HPDE6-E6E7 (cell line): ENCODE measurements around the gene PHF3.

Experiments used
- DNase-seq: peaks from one replicate; pipeline ENCODE4 v3.0.0; 2011; ENCODE audit warnings: missing footprints; ENCODE audit errors: extremely low spot score

Gene PHF3

GRCh38 chr6:63649269-63649668 lies 13.7 kb downstream of the PHF3 start:
- DNase-seq: no peak

DNA sequence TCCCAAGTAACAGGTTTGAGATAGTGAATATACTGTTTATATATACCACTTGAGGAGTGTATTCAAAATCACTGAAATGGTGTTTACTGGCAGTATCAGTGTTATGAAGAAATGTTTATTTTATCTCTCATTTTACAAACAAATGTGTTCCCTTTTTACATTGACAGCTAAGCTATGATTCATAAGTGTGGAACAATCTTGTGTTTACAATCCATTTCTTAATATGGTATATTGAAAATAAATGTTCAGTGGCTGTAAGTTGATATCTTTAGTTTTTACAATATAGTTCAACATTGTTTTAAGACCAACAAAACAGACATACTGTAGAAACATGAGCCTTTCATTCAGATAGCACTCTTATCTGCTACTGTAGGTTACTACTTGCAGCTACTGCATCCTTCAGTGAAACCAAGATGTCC lies 14.3 kb downstream of the PHF3 start:
- no peak for DNase-seq

DNA sequence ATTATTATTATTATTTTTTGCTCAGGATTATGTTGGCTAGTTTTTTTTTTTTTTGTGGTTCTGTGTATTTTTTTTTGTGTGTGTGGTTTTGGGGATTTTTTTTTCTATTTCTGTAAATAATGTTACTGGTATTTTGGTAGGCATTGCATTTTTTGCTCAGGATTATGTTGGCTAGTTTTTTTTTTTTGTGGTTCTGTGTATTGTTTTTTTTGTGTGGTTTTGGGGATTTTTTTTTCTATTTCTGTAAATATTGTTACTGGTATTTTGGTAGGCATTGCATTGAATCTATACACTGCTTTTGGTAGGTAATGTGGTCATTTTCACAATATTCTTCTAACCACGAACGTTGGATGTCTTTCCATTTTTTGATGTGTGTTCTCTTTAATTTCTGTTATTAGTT lies 17.4 kb downstream of the PHF3 start:
- DNase-seq: no peak

DNA sequence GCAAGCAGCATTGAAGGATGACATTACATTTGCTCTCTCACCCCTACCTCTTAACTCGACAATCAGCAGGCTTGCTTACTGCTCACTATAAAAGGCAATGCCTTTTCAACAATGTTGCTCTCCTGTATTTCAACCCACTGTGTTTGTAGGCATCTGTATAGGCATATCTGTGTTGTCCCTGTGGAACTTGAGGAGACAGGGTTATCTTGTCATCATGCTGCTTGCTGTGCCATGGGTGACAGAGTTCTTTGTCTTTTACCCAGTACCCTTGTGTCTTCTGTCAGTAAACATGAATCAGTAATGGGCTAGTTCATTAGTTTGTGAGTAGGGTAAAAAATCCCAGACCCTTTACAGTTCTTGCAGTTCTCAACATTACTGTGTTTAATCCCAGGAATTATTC lies 25.2 kb downstream of the PHF3 start:
- DNase-seq: no peak

GRCh38 chr6:63661769-63662168 lies 26.2 kb downstream of the PHF3 start:
- DNase-seq: no peak

DNA sequence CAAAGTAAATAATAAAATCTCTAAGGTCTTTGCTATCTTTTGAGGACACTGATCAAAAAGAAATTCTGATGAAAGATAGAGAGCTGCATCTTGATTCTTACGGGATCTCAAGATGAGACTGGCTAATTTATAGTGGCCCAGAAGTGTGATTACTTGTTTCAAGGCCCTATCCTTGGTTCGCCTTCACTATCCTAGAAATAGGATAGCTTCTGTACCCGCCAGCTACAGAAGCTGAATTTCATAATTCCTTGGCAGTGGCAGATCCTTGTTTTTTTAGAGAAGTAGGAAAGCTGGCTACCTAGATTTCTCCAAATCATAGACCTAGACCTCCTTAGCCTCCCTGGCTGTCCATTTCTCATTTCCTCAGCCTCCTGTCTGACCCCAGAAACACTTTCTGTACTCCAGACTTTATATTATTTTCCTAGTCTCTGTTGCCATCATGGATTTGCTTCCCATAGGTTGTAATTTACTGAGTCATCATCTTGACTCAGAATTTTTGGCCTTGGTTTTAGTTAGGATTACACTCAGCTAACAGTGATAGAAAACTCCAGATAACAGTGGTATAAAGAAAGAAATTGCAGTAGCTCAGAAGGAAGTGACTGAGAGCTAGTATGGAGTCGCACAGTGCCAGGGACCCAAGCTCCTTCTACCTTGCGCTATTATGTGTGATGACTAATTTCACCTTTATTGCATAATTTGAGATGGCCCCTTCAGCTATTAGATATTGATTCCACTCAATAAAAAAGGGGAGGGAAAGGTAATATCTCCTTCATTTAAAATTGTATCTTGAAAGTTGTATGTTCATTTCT lies 27.7 kb downstream of the PHF3 start:
- DNase-seq: peak; percentile 4

DNA sequence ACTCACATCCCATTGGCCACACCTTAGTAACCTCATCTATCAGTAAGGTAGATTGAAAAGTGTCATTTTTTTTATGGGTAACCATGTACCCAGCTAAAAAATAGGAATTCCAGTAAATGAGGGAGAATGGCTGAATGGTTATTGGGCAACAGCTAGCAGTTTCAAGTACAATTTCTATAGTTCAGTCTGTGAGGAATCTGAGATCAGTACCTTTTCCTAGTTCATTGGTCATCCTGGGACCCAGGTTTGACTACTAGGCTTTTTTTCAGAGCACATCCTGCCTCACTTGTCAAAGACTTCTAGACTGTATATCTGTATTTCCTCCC lies 28.3 kb downstream of the PHF3 start:
- no peak for DNase-seq

- DNase-seq: no peak
These were observed 35.6 kb downstream of the PHF3 start for GRCh38 chr6:63671098-63671754.

GRCh38 chr6:63672582-63673129 lies 37.1 kb downstream of the PHF3 start:
- no peak for DNase-seq

GRCh38 chr6:63673692-63674091 lies 38.1 kb downstream of the PHF3 start:
- DNase-seq: no peak

DNA sequence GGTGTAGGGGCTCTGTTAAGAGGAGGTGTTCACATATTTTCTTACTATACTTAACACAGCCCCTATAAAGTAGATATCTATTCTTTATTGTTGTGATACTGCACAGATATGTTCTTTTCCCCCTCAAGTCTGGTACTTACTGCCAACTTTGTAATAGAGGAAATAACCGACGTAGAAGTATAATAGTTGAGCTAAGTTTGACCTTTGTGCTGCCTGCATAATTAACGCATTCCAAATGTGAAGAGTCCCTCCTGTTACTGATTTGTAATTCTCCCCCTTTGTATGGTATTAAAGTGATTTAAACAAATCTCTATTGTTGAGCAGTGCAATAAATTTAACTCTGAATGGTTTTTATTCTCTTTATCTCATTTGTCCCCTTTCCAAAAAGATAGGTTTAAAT lies 39.0 kb downstream of the PHF3 start:
- no peak for DNase-seq

- DNase-seq: no peak
These were observed 39.5 kb downstream of the PHF3 start for GRCh38 chr6:63675138-63675537.

DNA sequence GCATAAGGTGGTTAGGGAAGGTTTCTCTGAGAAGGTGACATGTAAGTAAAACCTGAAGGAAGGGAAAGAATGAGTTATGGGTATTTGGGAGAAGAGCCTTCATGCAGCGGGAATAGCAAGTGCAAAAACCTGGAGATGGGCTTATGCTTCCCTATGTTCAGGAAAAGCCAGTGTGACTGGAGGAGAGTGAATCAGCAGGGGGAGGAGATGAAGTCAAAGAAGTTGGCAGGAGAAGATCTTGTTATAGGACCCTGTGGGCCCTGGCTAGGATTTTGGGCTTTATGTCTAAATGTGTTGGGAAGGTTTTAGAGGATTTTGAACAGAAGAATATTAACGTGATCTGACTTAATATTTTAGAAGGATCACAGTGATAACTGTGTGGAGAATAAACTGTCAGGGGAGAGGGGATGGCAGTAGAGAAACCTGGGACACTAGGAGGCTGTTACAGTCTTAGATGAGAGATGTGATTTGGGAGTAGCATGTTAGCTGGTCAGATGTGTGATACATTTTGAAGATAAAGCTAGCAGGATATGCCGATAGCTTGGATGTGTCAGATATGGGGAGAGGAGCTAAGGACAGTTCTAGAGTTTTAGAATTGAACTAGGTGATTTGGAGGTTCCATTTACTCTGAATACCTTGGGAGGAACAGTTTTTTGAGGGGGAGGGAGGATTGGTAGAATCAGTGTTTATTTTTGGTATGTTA lies 41.0 kb downstream of the PHF3 start:
- no peak for DNase-seq

DNA sequence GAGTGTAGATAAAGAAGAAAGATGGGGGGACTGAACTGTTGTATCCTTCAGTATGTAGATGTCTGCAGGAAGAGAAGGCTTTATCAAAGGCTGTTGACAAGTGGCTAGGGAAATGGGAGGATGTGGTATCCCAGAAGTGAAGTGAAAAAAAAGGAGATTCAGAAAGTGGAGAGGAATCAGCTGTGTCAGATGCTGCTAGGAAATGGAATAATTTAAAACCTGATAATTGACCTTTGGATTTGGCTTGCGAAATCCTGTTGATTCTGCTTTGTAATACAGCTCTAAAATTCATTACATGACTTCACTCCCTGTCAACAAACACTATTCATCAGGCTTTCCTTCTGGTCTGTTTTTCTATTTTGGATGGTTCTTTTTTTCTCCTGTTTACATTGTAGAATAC lies 41.7 kb downstream of the PHF3 start:
- DNase-seq: no peak

GRCh38 chr6:63683071-63683603 lies 47.5 kb downstream of the PHF3 start:
- no peak for DNase-seq

DNA sequence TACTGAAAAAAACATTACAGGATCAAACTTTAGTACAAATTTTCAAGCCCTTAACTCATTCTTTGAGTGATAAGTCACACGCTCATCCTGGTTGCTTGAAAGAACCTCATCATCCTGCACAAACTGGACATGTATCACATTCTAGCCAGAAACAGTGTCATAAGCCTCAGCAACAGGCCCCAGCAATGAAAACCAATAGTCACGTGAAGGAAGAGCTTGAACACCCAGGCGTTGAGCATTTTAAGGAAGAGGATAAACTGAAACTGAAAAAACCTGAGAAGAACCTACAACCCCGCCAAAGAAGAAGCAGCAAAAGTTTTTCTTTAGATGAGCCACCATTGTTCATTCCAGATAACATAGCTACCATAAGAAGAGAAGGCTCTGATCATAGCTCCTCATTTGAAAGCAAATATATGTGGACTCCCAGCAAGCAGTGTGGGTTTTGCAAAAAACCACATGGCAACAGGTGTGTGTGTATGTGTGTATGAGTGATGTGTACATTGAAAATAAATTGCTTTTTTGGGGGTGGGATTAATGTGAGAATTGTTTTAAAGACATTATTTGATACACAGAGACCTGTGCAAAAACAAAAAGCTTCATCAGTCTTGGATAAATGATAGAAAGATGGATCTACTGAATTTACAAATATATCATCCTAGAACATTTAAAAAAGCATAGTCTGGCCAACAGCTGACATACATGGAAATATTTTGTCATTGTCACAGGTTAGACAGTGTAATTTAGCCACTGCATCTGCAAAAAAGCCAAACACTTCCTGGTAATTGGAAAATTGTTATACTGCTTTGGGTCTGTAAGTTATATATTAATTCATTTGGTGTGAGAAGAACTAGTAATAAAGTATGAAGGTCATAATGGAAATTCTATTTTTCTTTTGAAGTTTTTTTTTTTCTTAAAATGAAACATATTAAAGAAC lies 50.1 kb downstream of the PHF3 start:
- DNase-seq: no peak

GRCh38 chr6:63689421-63689820 lies 53.8 kb downstream of the PHF3 start:
- no peak for DNase-seq

DNA sequence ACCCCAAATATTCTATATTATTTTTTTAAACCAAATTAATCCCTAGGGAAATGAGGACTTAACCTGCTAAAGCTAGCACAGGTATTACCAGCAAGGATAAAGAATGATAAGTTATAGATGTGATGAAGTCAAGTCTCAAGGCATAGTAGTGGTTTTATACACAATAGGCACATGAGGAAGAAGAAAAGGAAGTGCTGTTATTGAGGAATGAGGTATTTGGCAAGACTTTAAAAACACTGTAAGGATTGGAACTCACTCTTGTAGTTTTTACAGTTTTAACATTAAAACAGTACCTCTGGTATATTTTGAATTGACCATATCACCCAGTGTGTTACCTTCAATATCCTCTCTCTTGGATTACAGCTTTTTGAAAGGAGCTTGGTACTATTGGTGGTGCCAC lies 54.6 kb downstream of the PHF3 start:
- DNase-seq: no peak

DNA sequence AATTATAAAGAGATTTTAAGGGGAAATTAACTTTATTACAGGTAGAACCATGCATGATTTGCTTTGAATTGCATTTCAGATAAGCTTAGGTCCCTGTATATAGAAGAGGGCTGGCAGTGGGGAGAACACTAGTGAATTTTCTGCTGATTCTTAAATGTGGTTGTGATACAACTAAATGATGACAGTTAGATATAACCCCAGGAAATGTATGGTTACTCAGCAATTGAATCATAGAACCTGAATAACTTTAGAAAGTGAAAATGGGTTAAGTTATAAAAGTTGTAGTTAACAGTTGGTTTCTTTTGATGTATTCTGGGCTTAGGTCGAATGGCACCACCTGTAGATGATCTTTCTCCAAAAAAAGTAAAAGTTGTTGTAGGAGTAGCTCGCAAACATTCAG lies 70.1 kb downstream of the PHF3 start:
- DNase-seq: no peak

DNA sequence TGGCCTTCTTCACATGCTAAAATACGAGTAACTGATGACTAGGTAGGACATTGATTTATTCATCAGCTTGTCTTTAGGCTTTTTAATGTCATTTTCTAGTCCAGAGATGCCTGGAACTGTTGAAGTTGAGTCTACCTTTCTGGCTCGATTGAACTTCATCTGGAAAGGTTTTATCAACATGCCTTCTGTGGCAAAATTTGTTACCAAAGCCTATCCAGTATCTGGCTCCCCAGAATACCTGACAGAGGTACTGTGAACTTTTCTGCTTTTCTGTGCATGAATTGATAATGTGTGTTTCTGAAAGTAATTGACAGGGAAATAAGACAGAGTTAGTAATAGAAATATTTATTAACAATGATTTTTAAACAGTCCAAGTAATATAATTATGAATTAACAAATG lies 71.0 kb downstream of the PHF3 start:
- no peak for DNase-seq

GRCh38 chr6:63708631-63709030 lies 73.0 kb downstream of the PHF3 start:
- DNase-seq: no peak
